Measurements from ENCODE around the gene HMG20A.

DNA sequence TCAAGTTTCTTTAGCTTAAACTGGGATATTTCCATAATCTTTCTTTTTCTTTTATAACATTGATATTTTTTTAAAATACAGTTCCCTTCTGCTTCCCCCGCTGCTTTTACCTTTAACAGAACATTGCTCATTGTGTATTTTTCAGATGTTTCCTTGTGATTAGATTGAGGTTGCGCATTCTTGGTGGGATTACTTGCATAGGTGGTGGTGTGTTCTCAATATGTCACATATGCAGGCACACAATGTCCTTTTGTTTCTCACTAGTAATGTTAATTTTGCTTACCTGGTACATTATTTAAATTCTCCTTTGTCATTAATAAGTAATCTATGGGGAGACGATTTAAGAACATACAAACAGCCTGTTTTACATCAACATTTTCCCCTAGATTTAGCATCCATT lies 48.2 kb downstream of the HMG20A start:
- TF ChIP-seq FOXP2 (optimal IDR thresholded peaks at IDR 0.05; ENCODE audit: control extremely low read depth, extremely low read length, insufficient read depth) (no peak), EZH2 (IDR thresholded peaks at IDR 0.05) (no peak), POLR2AphosphoS5 (IDR thresholded peaks at IDR 0.05; ENCODE audit: borderline replicate concordance, low read depth, low read length) (no peak)
